ENCODE results near the gene PRKCI.

- no peak for TF ChIP-seq CTCF (IDR thresholded peaks at IDR 0.05)
- no peak for TF ChIP-seq ZNF138 (CRISPR knock-in tag; conservative IDR thresholded peaks at IDR 0.05)
- TF ChIP-seq ATF2 (CRISPR knock-in tag; IDR thresholded peaks at IDR 0.05; ENCODE audit: borderline replicate concordance, low read depth) = no peak
These were observed 2.4 kb upstream of the PRKCI start for GRCh38 chr3:170219850-170220249.

All from WTC11 (cell line).